ENCODE measurements around the gene TRPM1. TPM values are rescaled to one million over a fixed set of nuclear protein-coding genes. Genes with fewer than 3 reads are reported as not detected.

The TRPM1 gene
- total RNA-seq, 4 donors from 2014 or later, result not detected

DNA sequence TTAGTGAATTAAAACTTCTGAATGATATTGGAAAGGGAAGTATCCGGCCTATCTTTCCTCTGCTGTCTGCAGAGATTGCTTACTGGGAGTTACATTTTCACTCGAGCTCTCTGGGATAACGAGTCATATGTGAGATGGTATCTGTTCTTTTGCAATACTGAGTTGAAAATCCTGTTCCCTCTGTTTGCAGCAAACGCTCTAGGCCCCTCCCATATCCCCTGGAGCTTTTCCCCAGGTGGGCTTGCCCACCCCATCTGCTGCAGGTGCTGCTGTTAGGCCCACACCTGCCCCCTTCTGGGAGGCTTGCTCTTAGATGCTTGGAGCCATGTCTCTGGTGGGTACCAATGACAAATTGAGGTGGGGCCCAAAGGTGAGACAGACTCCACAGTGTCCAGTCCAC lies 67.4 kb downstream of the TRPM1 start:
- TF ChIP-seq CTCF (IDR thresholded peaks at IDR 0.05 in 4 of 5, conservative IDR thresholded peaks at IDR 0.05 in 1 of 5) (no peak), POLR2A (IDR thresholded peaks at IDR 0.05) (no peak)
- intact Hi-C loops (cut with DNase I; ENCODE audit: low total_unique reads), result no loop called here

DNA sequence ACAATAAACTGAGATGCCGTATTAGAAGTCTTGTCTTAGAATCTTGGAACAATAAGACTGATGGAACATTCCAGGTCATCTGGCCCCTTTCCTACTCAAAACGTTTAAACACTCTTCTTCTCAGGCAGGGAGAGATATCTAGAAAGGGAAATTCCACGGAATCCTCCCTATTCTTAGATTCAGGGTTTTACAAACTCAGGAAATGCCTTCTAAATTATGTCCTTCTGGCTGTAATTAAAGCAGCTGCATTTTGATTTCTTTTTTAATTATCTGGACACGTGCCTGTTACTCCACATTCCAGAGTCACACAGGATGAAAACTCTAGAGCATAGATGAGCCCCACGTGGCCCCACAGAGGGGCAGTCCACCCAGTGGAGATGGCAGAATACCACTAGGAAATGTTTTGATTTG lies 68.6 kb downstream of the TRPM1 start:
- H3K4me3 ChIP-seq, result no peak overlapping the region
- DNase-seq (no peak), ATAC-seq (peak in 1 of 2 donors; percentile 41)
- no peaks in the 10 kb centered on the region for H3K4me1 ChIP-seq
- no peaks in the 10 kb centered on the region for H3K27me3 ChIP-seq
- in situ Hi-C loops (cut with MboI; ENCODE audit: low sequenced_read_pairs in 4 of 4), result no loop called here
- TF ChIP-seq POLR2A (IDR thresholded peaks at IDR 0.05), result no peak
- TF ChIP-seq CTCF (IDR thresholded peaks at IDR 0.05 in 4 of 5, conservative IDR thresholded peaks at IDR 0.05 in 1 of 5), result no peak
- H3K9me3 ChIP-seq, result no peaks in the 10 kb centered on the region
- H3K27ac ChIP-seq, result peak overlapping the region; percentile 8 to 57 (median 48)
- no peaks in the 10 kb centered on the region for H3K36me3 ChIP-seq
- intact Hi-C loops (cut with DNase I; ENCODE audit: low total_unique reads), result no loop called here

More for the DNA sequence above, 67.4 kb downstream of the TRPM1 start:
- Histone ChIP-seq H3K9me3 (no peaks in the 10 kb centered on the region), H3K4me3 (no peak overlapping the region), H3K36me3 (no peaks in the 10 kb centered on the region), H3K27ac (no peak overlapping the region), H3K27me3 (no peaks in the 10 kb centered on the region), H3K4me1 (no peaks in the 10 kb centered on the region)
- in situ Hi-C loops (cut with MboI; ENCODE audit: low sequenced_read_pairs in 4 of 4), result no loop called here
- ATAC-seq (no peak), DNase-seq (no peak)

DNA sequence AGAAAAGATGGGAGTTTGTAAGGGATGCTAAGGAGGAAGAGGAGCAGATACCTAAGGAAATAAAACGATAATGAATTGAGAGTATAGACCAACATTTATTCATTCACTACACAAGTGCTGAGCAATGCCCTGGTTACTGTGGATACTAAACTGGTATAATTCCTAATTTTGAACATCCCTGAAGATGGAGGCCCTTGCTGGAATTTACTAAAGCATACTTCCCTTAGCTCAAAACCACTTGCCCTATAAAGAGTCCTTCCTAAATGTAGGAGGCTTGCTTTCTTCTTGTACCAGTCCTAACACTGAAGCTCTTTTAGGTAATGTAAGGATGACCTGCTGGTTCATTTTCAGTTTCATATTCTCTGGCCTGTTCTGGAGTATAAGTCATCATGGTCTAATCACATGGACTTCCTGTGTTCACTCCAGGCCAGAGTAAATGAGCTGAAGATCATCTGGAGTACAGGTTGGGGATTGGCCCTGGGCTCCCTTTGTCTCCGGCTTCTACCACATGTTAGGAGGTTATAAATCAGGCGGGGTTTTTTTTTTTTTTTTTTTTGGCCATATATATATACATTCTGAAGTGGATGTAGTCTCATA lies 70.0 kb downstream of the TRPM1 start:
- Histone ChIP-seq H3K27ac (peak overlapping the region in 2 of 4 donors; percentile 2 to 48), H3K4me3 (no peak overlapping the region), H3K4me1 (no peaks in the 10 kb centered on the region), H3K27me3 (no peaks in the 10 kb centered on the region), H3K36me3 (no peaks in the 10 kb centered on the region), H3K9me3 (no peaks in the 10 kb centered on the region)
- TF ChIP-seq CTCF (IDR thresholded peaks at IDR 0.05 in 4 of 5, conservative IDR thresholded peaks at IDR 0.05 in 1 of 5) (no peak), POLR2A (IDR thresholded peaks at IDR 0.05) (no peak)
- in situ Hi-C loops (cut with MboI; ENCODE audit: low sequenced_read_pairs in 4 of 4) (no loop called here), intact Hi-C loops (cut with DNase I; ENCODE audit: low total_unique reads) (no loop called here)
- DNase-seq (no peak), ATAC-seq (peak in 1 of 2 donors; percentile 46)

DNA sequence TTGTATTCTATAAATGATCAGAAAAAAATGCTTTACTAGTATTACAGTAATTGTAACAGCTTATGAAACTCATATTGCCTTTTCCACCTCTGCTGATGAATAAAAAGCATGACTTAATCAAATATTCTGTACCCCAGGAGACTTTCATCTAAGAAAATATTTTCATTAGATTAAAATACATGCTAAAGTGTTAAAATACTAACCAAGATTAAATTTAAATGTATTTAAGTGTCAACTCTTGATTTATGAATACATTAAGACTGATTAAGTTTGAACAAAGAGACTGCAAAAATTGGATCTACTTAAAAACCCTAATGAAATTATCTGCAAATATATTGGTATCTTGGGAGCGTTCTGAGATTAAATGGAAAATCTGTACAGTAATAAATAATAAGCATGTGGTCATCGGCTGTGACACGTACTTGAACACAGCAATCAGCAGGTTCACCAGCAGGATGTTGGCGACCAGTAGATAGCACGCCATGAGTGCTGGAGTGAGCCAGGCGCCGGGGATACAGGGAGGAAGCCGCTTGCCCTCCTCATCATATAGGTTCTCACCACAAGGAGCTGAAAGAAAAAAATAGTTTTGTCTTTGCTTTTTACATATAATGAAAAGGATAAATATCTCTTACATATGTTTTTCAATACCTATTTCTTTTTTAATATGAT lies 73.5 kb downstream of the TRPM1 start:
- DNase-seq (no peak), ATAC-seq (no peak)
- H3K36me3 ChIP-seq, result no peaks in the 10 kb centered on the region
- TF ChIP-seq CTCF (IDR thresholded peaks at IDR 0.05 in 4 of 5, conservative IDR thresholded peaks at IDR 0.05 in 1 of 5) (no peak), POLR2A (IDR thresholded peaks at IDR 0.05) (no peak)
- H3K27me3 ChIP-seq, result no peaks in the 10 kb centered on the region
- no peaks in the 10 kb centered on the region for H3K4me1 ChIP-seq
- no peak overlapping the region for H3K27ac ChIP-seq
- in situ Hi-C loops (cut with MboI; ENCODE audit: low sequenced_read_pairs in 4 of 4) (no loop called here), intact Hi-C loops (cut with DNase I; ENCODE audit: low total_unique reads) (no loop called here)
- no peaks in the 10 kb centered on the region for H3K9me3 ChIP-seq
- no peak overlapping the region for H3K4me3 ChIP-seq

All from gastrocnemius medialis (tissue), 4 donors.